H1 (cell line): ENCODE data around the gene HTR2B. TPM values are rescaled to one million over a fixed set of nuclear protein-coding genes. Genes with fewer than 3 reads are reported as not detected.

Experiments
- CTCF ChIA-PET: fragments of 300-600 bp; sonication (Branson Sonifier 250); formaldehyde crosslinking; loops from one replicate; lab custom pipeline; 2021; ENCODE audit not compliant: partially characterized antibody; lab: Charles Lee
- POLR2A ChIA-PET: fragments of 300-600 bp; sonication (Branson Sonifier 250); formaldehyde crosslinking; loops from one replicate; lab custom pipeline; 2021; ENCODE audit warnings: inconsistent platforms; ENCODE audit not compliant: partially characterized antibody; lab: Charles Lee
- DNase-seq, 2 experiments: peaks; one replicate each; pipeline versions ENCODE4 v3.0.0 to v3.0.0-alpha.2; 2010 to 2022; ENCODE audit warnings: low spot score in 2 of 2, low read depth in 1 of 2, mixed read lengths in 1 of 2
- FAIRE-seq: peaks from 2 replicates; lab custom pipeline; 2011; peaks lifted over from hg19 to GRCh38; lab: Jason Lieb, UNC
- H2AFZ ChIP-seq: 2 replicates; pipeline ENCODE4 v1.8.1; 2012; ENCODE audit warnings: low read length, inconsistent platforms
- H2AK5ac ChIP-seq: 2 replicates; pipeline ENCODE4 v1.6.1; 2013; ENCODE audit warnings: low read depth, low read length
- H2BK120ac ChIP-seq: replicated peaks from 2 replicates; pipeline ENCODE3; 2013; ENCODE audit warnings: low read depth, low read length, inconsistent platforms
- H2BK12ac ChIP-seq: 2 replicates; pipeline ENCODE4 v1.6.1; 2013; ENCODE audit warnings: low read depth, low read length
- H2BK15ac ChIP-seq: 2 replicates; pipeline ENCODE4 v1.6.1; 2013; ENCODE audit warnings: low read length
- H2BK20ac ChIP-seq: 2 replicates; pipeline ENCODE4 v1.6.1; 2013; ENCODE audit warnings: low read length
- H2BK5ac ChIP-seq: 2 replicates; pipeline ENCODE4 v1.6.1; 2013; ENCODE audit warnings: low read depth, low read length
- H3K14ac ChIP-seq: 2 replicates; pipeline ENCODE4 v1.6.1; 2013; ENCODE audit warnings: inconsistent platforms; ENCODE audit not compliant: insufficient read length
- H3K18ac ChIP-seq: 2 replicates; pipeline ENCODE4 v1.6.1; 2013; ENCODE audit warnings: low read length; ENCODE audit errors: extremely low read depth
- H3K23ac ChIP-seq: 2 replicates; pipeline ENCODE4 v1.6.1; 2013; ENCODE audit warnings: inconsistent platforms; ENCODE audit not compliant: insufficient read length
- H3K23me2 ChIP-seq: 2 replicates; pipeline ENCODE4 v1.6.1; 2013; ENCODE audit warnings: low read depth, low read length
- H3K27ac ChIP-seq: 2 replicates; pipeline ENCODE4 v1.6.1; 2011; ENCODE audit warnings: low read depth, low read length, inconsistent platforms
- H3K27me3 ChIP-seq, 4 experiments: replicated peaks in 1 of 4; 1 replicate in 1 of 4; 2 replicates in 3 of 4; pipeline versions ENCODE4 v1.6.1 to v1.8.1; 2011 to 2013; ENCODE audit warnings: low read length in 3 of 4, mild to moderate bottlenecking in 3 of 4, inconsistent platforms in 2 of 4, mixed read lengths in 2 of 4, moderate library complexity in 1 of 4; ENCODE audit not compliant: control insufficient read depth in 3 of 4, insufficient read depth in 3 of 4; ENCODE audit errors: extremely low read depth in 1 of 4
- H3K36me3 ChIP-seq, 4 experiments: 2 replicates each; pipeline versions ENCODE4 v1.6.1 to v1.8.1; 2011 to 2013; ENCODE audit warnings: mild to moderate bottlenecking in 4 of 4, low read length in 3 of 4, moderate library complexity in 2 of 4, control low read depth in 1 of 4, inconsistent platforms in 1 of 4; ENCODE audit not compliant: insufficient read depth in 4 of 4, control insufficient read depth in 2 of 4
- H3K4ac ChIP-seq: replicated peaks from 2 replicates; pipeline ENCODE3; 2013; ENCODE audit warnings: low read length, low read depth, mixed read lengths, inconsistent platforms; ENCODE audit not compliant: insufficient read length
- H3K4me1 ChIP-seq, 4 experiments: replicated peaks in 1 of 4; 1 replicate in 1 of 4; 2 replicates in 3 of 4; pipeline versions ENCODE4 v1.6.1 to v1.8.1; 2011 to 2013; ENCODE audit warnings: low read length in 3 of 4, inconsistent platforms in 2 of 4, mixed read lengths in 1 of 4; ENCODE audit not compliant: insufficient read depth in 4 of 4, control insufficient read depth in 3 of 4
- H3K4me2 ChIP-seq, 2 experiments: 2 replicates each; pipeline versions ENCODE4 v1.6.1 to v1.8.1; 2011 to 2013; ENCODE audit warnings: low read depth in 2 of 2, low read length in 2 of 2, control low read depth in 1 of 2, inconsistent platforms in 1 of 2, mild to moderate bottlenecking in 1 of 2; ENCODE audit not compliant: insufficient read depth in 1 of 2
- H3K4me3 ChIP-seq, 4 experiments: fragments of 200-600, 300-600 bp in 1 of 4; sonication (generic), shearing (Covaris generic), sonication (Bioruptor Twin) in 1 of 4; 2 replicates each; pipeline versions ENCODE4 v1.5.1 to v1.8.1; 2011 to 2016; ENCODE audit warnings: low read length in 4 of 4, low read depth in 3 of 4, control low read depth in 2 of 4, inconsistent platforms in 2 of 4, mild to moderate bottlenecking in 2 of 4, mixed read lengths in 1 of 4, moderate library complexity in 1 of 4; ENCODE audit not compliant: insufficient read depth in 2 of 4; ENCODE audit errors: extremely low read depth in 1 of 4
- H3K56ac ChIP-seq: replicated peaks from 2 replicates; pipeline ENCODE3; 2013; ENCODE audit warnings: low read depth, mild to moderate bottlenecking, mixed read lengths, low read length, inconsistent platforms; ENCODE audit not compliant: insufficient read length
- H3K79me1 ChIP-seq: 2 replicates; pipeline ENCODE4 v1.6.1; 2013; ENCODE audit warnings: low read depth, low read length, control low read depth
- H3K79me2 ChIP-seq, 2 experiments: 2 replicates each; pipeline versions ENCODE4 v1.6.1 to v1.8.1; 2012 to 2013; ENCODE audit warnings: low read length in 2 of 2, mild to moderate bottlenecking in 2 of 2, inconsistent platforms in 1 of 2; ENCODE audit not compliant: insufficient read depth in 2 of 2, control insufficient read depth in 1 of 2
- H3K9ac ChIP-seq, 4 experiments: replicated peaks in 1 of 4; 1 replicate in 1 of 4; 2 replicates in 3 of 4; pipeline versions ENCODE4 v1.6.1 to v1.8.1; 2011 to 2013; ENCODE audit warnings: low read depth in 3 of 4, low read length in 3 of 4, control low read depth in 2 of 4, mild to moderate bottlenecking in 2 of 4, moderate library complexity in 2 of 4, inconsistent platforms in 1 of 4; ENCODE audit errors: extremely low read depth in 1 of 4
- H3K9me3 ChIP-seq, 2 experiments: 2 replicates each; pipeline versions ENCODE4 v1.6.1 to v1.8.1; 2012 to 2013; ENCODE audit warnings: mild to moderate bottlenecking in 2 of 2, moderate library complexity in 2 of 2, control low read depth in 1 of 2, inconsistent platforms in 1 of 2, low read depth in 1 of 2, low read length in 1 of 2, mixed read lengths in 1 of 2; ENCODE audit not compliant: insufficient read depth in 2 of 2
- H4K20me1 ChIP-seq, 2 experiments: replicated peaks in 1 of 2; 2 replicates each; pipeline versions ENCODE3 to v1.8.1; 2011 to 2013; ENCODE audit warnings: inconsistent platforms in 2 of 2, low read length in 2 of 2, mild to moderate bottlenecking in 1 of 2; ENCODE audit not compliant: insufficient read depth in 2 of 2, control insufficient read depth in 1 of 2
- H4K5ac ChIP-seq: 2 replicates; pipeline ENCODE4 v1.6.1; 2013; ENCODE audit warnings: low read length, low read depth, mixed read lengths, inconsistent platforms; ENCODE audit not compliant: insufficient read length
- H4K8ac ChIP-seq: 2 replicates; pipeline ENCODE4 v1.8.0; 2013; ENCODE audit warnings: mild to moderate bottlenecking, moderate library complexity, low read length, inconsistent platforms; ENCODE audit not compliant: insufficient read depth; ENCODE audit errors: extremely low read depth
- H4K91ac ChIP-seq: replicated peaks from 2 replicates; pipeline ENCODE3; 2013; ENCODE audit warnings: low read length, mixed read lengths, inconsistent platforms; ENCODE audit not compliant: insufficient read length
- HDAC6 ChIP-seq: IDR thresholded peaks from one replicate; pipeline ENCODE4 v1.7.1; 2012; ENCODE audit warnings: low read depth, mild to moderate bottlenecking, inconsistent platforms, low read length, moderate library complexity
- RFX5 ChIP-seq: IDR thresholded peaks from 2 replicates; pipeline ENCODE4 v1.6.1; 2011; ENCODE audit warnings: low read depth, low read length, improper control_type of control experiment, borderline replicate concordance
- TAF1 ChIP-seq: IDR thresholded peaks from 2 replicates; pipeline ENCODE4 v1.6.1; 2011; ENCODE audit warnings: mild to moderate bottlenecking, low read depth, low read length
- WGBS, 2 experiments: shearing (Covaris generic) in 1 of 2; methylation state at CpG; one replicate each; pipeline versions ENCODE4 v1.1.6 to v1.1.7; 2013 to 2015; ENCODE audit warnings: low lambda C conversion rate in 2 of 2, mixed read lengths in 2 of 2, inconsistent platforms in 1 of 2, low coverage in 1 of 2, missing lambda C conversion rate in 1 of 2; ENCODE audit not compliant: insufficient replicate concordance in 2 of 2, insufficient coverage in 1 of 2, insufficient read length in 1 of 2; ENCODE audit errors: extremely low coverage in 1 of 2, missing lambda C conversion rate in 1 of 2; 5-methylcytosine and 5-hydroxymethylcytosine counted together
- polyA plus RNA-seq, 7 experiments: library from polyadenylated mRNA; depleted of rRNA in 3 of 7; stranded (reverse) in 5 of 7; unstranded in 2 of 7; fragments of >200 nt in 5 of 7; fragments of 200-250 nt in 2 of 7; gene quantifications; 1 replicate in 5 of 7; 2 replicates in 1 of 7; 4 replicates in 1 of 7; pipeline versions ENCODE4 v1.2.1 to v1.2.3, GENCODE V29; 2011 to 2013; ENCODE audit warnings: missing spikeins in 2 of 7, mixed read lengths in 2 of 7
- total RNA-seq: library from RNA; stranded (reverse); fragmentation: NEBNext Ultra II Directional; extraction: Animal tissue kit (Norgen Biotek cat#: 25700); gene quantifications from 2 replicates; pipeline ENCODE4 v1.2.1, GENCODE V29; 2021

HTR2B gene
- total and polyA plus RNA-seq, 2 of the 8 experiments (the other 6 are each of a cell fraction or from before 2014, with no cell fraction given) = not detected

DNA sequence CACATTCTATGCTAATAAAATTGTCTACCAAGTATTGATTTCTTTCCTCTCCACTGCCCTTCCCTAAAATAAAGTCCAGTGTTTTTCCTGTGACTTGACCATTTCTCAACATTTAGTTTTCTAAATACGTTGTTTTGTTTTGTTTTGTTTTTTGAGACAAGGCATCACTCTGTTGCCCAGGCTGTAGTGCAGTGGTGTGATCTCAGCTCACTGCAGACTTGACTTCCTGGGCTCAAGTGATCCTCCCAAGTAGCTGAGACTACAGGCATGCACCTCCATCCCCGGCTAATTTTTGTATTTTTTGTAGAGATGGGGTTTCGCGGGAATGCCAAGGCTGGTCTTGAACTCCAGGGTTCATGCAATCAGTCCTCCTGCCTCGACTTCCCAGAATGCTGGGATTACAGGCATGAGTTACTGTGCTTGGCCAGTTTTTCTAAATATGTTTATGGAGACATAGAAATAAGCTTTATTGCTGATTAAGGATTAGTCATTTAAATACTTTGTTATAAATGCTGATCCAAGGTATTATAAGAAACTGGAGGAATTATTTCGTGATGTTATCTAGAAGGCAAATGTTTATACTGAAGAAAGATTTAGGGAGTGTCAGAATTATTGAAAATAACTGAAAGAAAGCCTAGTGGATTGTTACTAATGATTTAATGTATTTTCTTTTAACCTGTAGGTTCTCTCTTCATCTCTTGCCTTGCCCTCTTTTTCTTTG is 5.7 kb upstream of the HTR2B start:
- POLR2A ChIA-PET = no interaction called here
- Histone ChIP-seq H4K20me1 (peaks cover 0 to 1% of the 10 kb centered on the region in 2 experiments), H3K4me3 (no peak overlapping the region), H3K27me3 (no peaks in the 10 kb centered on the region), H3K23ac (no peak overlapping the region), H3K56ac (no peak overlapping the region), H3K27ac (no peak overlapping the region), H3K18ac (no peak overlapping the region), H3K4me2 (no peak overlapping the region), H3K4me1 (no peaks in the 10 kb centered on the region; a peak in 1 of 7 replicates), H3K4ac (no peak overlapping the region), H3K23me2 (no peaks in the 10 kb centered on the region), H3K14ac (no peak overlapping the region), H2BK15ac (no peak overlapping the region), H2AFZ (no peak overlapping the region), H3K79me1 (no peaks in the 10 kb centered on the region), H4K5ac (no peak overlapping the region), H3K36me3 (no peaks in the 10 kb centered on the region), H2AK5ac (no peak overlapping the region), H2BK120ac (no peak overlapping the region), H2BK5ac (no peak overlapping the region), H3K79me2 (peaks cover 0 to 16% of the 10 kb centered on the region in 2 experiments; a peak in 2 of 4 replicates), H2BK20ac (no peak overlapping the region), H3K9me3 (no peaks in the 10 kb centered on the region), H3K9ac (no peak overlapping the region), H4K91ac (no peak overlapping the region), H4K8ac (no peak overlapping the region), H2BK12ac (no peak overlapping the region)
- 92% methylated on average over 6 of the region's 6 CpGs; no CpG with 5 or more reads in 1 of the 2 experiments for WGBS, 2 experiments
- CTCF ChIA-PET = interaction anchor here (0.7 to 2.8 kb wide), 7 partner anchors 15 to 282 kb away, joined by 3 to 14 read pairs (median 3); no protein-coding TSS in a partner anchor
- DNase-seq = no peak
- FAIRE-seq = no peak
- TF ChIP-seq TAF1 (no peak), RFX5 (no peak), HDAC6 (no peak)
